Tibial nerve (tissue), 4 donors: ENCODE measurements around the gene MYL9. TPM values are rescaled to one million over a fixed set of nuclear protein-coding genes. Genes with fewer than 3 reads are reported as not detected.
A peak's percentile ranks its signal among the peaks of the same experiment; 100 is the strongest.

Source experiments
- DNase-seq, 2 donors: peaks; one replicate each; pipeline ENCODE4 v3.0.0-alpha.2; 2019; ENCODE audit warnings: low spot score in 2 of 2
- H3K27ac ChIP-seq, 4 donors: fragments of 200-600 bp; sonication (generic) in 3 of 4; one replicate each; pipeline ENCODE4 v1.5.1; 2017 to 2019; ENCODE audit warnings: mild to moderate bottlenecking in 1 of 4
- H3K27me3 ChIP-seq, 2 donors: fragments of 200-600 bp; sonication (generic) in 1 of 2; one replicate each; pipeline versions ENCODE4 v1.5.1 to v1.6.0; 2017 to 2019
- H3K36me3 ChIP-seq, 3 donors: fragments of 200-600 bp; sonication (generic); one replicate each; pipeline ENCODE4 v1.5.1; 2018 to 2019
- H3K4me1 ChIP-seq, 4 donors: fragments of 200-600 bp; sonication (generic) in 3 of 4; one replicate each; pipeline ENCODE4 v1.5.1; 2017 to 2019
- H3K4me3 ChIP-seq, 4 donors: fragments of 200-600 bp; sonication (generic) in 3 of 4; one replicate each; pipeline ENCODE4 v1.5.1; 2017 to 2019; ENCODE audit warnings: mild to moderate bottlenecking in 1 of 4, moderate library complexity in 1 of 4
- H3K9me3 ChIP-seq, 4 donors: fragments of 200-600 bp; sonication (generic) in 3 of 4; one replicate each; pipeline ENCODE4 v1.5.1; 2017 to 2019
- EP300 ChIP-seq, 2 donors: sonication (generic); formaldehyde crosslinking; IDR thresholded peaks; one replicate each; pipeline ENCODE4 v1.6.1; 2017; ENCODE audit warnings: antibody characterized with exemption in 2 of 2, mild to moderate bottlenecking in 1 of 2
- POLR2A ChIP-seq, 2 donors: fragments of 450-650 bp; IDR thresholded peaks; one replicate each; pipeline ENCODE4 v1.6.1; 2017; ENCODE audit warnings: antibody characterized with exemption in 2 of 2, mild to moderate bottlenecking in 2 of 2, moderate library complexity in 2 of 2
- WGBS, 2 donors: methylation state at CpG; one replicate each; pipeline ENCODE4 v1.1.5; 2018; 5-methylcytosine and 5-hydroxymethylcytosine counted together
- total RNA-seq, 4 donors: library from RNA; depleted of rRNA; stranded (reverse); fragments of >200 nt; gene quantifications; one replicate each; pipeline ENCODE4 v1.1.0, GENCODE V29; 2016
- TF ChIP-seq, protein P1 (sequence below), 5 experiments: fragments of 200-600 bp in 3 of 5; fragments of 450-650 bp in 2 of 5; sonication (generic) in 3 of 5; IDR thresholded peaks; one replicate each; pipeline ENCODE4 v1.5.1; 2016 to 2019; ENCODE audit warnings: antibody characterized with exemption in 5 of 5, mild to moderate bottlenecking in 3 of 5, moderate library complexity in 2 of 5

The MYL9 gene
- total RNA-seq, 4 donors from 2014 or later, result 140 to 245 (median 219) TPM

GRCh38 chr20:36538026-36538722 lies 3.1 kb upstream of the MYL9 start:
- TF ChIP-seq, protein P1, sequence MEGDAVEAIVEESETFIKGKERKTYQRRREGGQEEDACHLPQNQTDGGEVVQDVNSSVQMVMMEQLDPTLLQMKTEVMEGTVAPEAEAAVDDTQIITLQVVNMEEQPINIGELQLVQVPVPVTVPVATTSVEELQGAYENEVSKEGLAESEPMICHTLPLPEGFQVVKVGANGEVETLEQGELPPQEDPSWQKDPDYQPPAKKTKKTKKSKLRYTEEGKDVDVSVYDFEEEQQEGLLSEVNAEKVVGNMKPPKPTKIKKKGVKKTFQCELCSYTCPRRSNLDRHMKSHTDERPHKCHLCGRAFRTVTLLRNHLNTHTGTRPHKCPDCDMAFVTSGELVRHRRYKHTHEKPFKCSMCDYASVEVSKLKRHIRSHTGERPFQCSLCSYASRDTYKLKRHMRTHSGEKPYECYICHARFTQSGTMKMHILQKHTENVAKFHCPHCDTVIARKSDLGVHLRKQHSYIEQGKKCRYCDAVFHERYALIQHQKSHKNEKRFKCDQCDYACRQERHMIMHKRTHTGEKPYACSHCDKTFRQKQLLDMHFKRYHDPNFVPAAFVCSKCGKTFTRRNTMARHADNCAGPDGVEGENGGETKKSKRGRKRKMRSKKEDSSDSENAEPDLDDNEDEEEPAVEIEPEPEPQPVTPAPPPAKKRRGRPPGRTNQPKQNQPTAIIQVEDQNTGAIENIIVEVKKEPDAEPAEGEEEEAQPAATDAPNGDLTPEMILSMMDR (IDR thresholded peaks at IDR 0.05), result no peak
- TF ChIP-seq POLR2A (IDR thresholded peaks at IDR 0.05) (no peak), EP300 (IDR thresholded peaks at IDR 0.05) (no peak)
- Histone ChIP-seq H3K36me3 (no peaks in the 10 kb centered on the region), H3K27me3 (no peaks in the 10 kb centered on the region), H3K4me3 (no peak overlapping the region), H3K4me1 (peaks cover 0 to 37% (median 9%) of the 10 kb centered on the region in 4 donors), H3K27ac (peak overlapping the region in 2 of 4 donors; percentile 47 to 71), H3K9me3 (no peaks in the 10 kb centered on the region)
- 55 to 63% methylated on average over 11 of the region's 11 CpGs for WGBS, 2 donors
- DNase-seq, result no peak

DNA sequence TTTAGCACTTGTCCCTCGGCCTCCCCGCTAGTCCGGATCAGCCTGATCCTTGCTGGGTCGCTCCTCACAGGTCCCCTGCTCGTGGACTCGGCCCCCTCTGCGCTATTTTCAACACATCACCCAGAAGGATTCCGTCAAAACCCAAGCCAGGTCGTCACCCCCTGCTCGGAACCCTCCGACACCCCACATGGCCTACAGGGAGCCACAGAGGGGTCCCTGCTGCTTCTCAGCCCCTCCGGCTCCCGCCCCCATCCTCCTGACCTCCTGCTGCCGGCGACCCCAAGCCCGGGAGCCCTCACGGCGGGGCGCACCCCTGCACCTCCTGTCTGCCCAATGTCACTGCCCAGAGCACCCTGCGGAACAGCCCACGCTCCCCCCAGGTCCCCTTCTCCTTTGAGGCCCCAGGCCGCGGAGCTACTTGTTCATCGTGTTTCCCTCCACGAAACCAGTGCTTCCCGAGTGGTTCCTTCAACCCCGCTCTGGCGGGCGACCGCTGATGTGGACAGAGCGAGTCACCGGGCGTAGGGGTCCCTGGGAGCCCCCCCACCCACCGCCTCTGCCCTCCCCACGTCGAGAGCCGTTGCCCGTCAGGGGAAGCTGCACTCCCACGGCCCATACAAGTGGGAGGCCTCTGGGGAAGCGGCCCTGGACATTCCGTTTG lies 638 bp upstream of the MYL9 start:
- WGBS, 2 donors, result 28 to 32% methylated on average over 36 to 38 of the region's 41 CpGs
- Histone ChIP-seq H3K9me3 (no peaks in the 10 kb centered on the region), H3K4me1 (peaks cover 0 to 60% (median 23%) of the 10 kb centered on the region in 4 donors), H3K27ac (peak overlapping the region; percentile 87 to 98 (median 94)), H3K4me3 (peak overlapping the region; percentile 60 to 82 (median 70)), H3K36me3 (peaks cover 0 to 8% (median 0%) of the 10 kb centered on the region in 3 donors), H3K27me3 (no peaks in the 10 kb centered on the region)
- no peak for TF ChIP-seq EP300 (IDR thresholded peaks at IDR 0.05)
- TF ChIP-seq POLR2A (IDR thresholded peaks at IDR 0.05), result no peak
- TF ChIP-seq, protein P1 (IDR thresholded peaks at IDR 0.05), result no peak
- no peak for DNase-seq

DNA sequence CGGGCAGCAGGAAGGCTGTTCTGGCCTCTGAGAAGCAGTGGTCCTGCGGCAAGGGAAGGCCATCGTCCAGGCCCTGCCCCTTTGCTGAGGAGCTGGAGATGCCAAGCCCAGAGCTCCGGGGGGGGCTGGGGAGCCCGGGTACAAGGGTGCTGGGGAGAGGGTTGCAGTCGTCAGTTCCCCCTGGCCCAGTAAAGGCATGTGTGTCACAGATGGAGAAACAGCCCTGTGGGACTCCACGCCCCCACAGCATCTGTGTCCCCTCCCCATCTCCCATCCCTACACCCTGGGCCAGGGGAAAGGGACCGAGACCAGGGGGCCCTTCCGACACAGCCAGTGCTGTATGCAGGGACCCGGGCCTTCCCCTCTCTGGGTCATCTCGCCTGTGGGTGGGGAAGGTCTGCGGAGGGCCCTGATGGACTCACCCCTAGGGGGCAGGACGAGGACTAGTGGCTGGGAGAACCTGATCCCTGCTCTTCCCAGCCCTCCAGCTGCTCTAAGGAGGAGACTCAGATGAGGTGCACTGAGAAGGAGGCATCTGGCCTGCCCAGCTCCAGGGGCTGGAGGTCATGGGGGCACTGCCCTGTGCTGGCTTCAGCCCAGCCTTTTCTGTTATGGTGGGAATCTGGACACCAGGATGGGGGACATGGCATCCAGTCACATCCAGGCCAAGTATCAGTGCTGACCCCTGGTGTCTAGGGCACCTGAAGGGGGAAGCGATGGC lies 609 bp downstream of the MYL9 start:
- peak in 1 of 2 donors; percentile 47 for DNase-seq
- H3K4me1 ChIP-seq, result peaks cover 0 to 68% (median 23%) of the 10 kb centered on the region in 4 donors
- WGBS, 2 donors, result 7 to 13% methylated on average over 9 to 14 of the region's 14 CpGs

GRCh38 chr20:36542516-36543183 lies 1.3 kb downstream of the MYL9 start:
- H3K4me3 ChIP-seq, result peak overlapping the region; percentile 60 to 82 (median 70)
- H3K9me3 ChIP-seq, result no peaks in the 10 kb centered on the region
- 59% methylated on average over 7 to 9 of the region's 10 CpGs for WGBS, 2 donors
- H3K27me3 ChIP-seq, result no peaks in the 10 kb centered on the region
- TF ChIP-seq POLR2A (IDR thresholded peaks at IDR 0.05), result no peak
- TF ChIP-seq EP300 (IDR thresholded peaks at IDR 0.05), result no peak
- TF ChIP-seq, protein P1 (IDR thresholded peaks at IDR 0.05), result no peak
- H3K27ac ChIP-seq, result peak overlapping the region; percentile 87 to 98 (median 94)
- DNase-seq, result no peak
- H3K4me1 ChIP-seq, result peaks cover 0 to 68% (median 23%) of the 10 kb centered on the region in 4 donors
- H3K36me3 ChIP-seq, result peaks cover 0 to 28% (median 0%) of the 10 kb centered on the region in 3 donors

More for the DNA sequence above, 609 bp downstream of the MYL9 start:
- TF ChIP-seq POLR2A (IDR thresholded peaks at IDR 0.05), result no peak
- TF ChIP-seq, protein P1 (IDR thresholded peaks at IDR 0.05), result peak; percentile 28 to 87 (median 75)
- Histone ChIP-seq H3K36me3 (peaks cover 0 to 21% (median 0%) of the 10 kb centered on the region in 3 donors), H3K9me3 (no peaks in the 10 kb centered on the region), H3K4me3 (peak overlapping the region; percentile 60 to 82 (median 70)), H3K27me3 (no peaks in the 10 kb centered on the region), H3K27ac (peak overlapping the region; percentile 87 to 98 (median 94))
